Measurements from ENCODE around the gene FKTN. TPM values are rescaled to one million over a fixed set of nuclear protein-coding genes. Genes with fewer than 3 reads are reported as not detected.
A peak's percentile ranks its signal among the peaks of the same experiment; 100 is the strongest.

Gene FKTN
- total RNA-seq, 1 experiment from 2014 or later = 10.8 TPM

- Mint-ChIP-seq H3K4me1 (no peaks in the 10 kb centered on the region), H3K27ac (no peak overlapping the region), H3K9me3 (no peaks in the 10 kb centered on the region), H3K27me3 (ENCODE audit: low read depth) (no peaks in the 10 kb centered on the region), H3K36me3 (peaks cover 8% of the 10 kb centered on the region), H3K4me3 (no peak overlapping the region)
- ChIA-PET POLR2A (no interaction called here), CTCF (no interaction called here)
- no peak for DNase-seq (ENCODE audit: low spot score)
- TF ChIP-seq PREB (CRISPR knock-in tag; IDR thresholded peaks at IDR 0.05; ENCODE audit: borderline replicate concordance) (no peak), GABPB1 (CRISPR knock-in tag; IDR thresholded peaks at IDR 0.05) (no peak), ZNF423 (CRISPR knock-in tag; IDR thresholded peaks at IDR 0.05) (no peak), OVOL2 (CRISPR knock-in tag; IDR thresholded peaks at IDR 0.05; ENCODE audit: borderline replicate concordance) (no peak), GTF2I (CRISPR knock-in tag; conservative IDR thresholded peaks at IDR 0.05) (no peak), GRHL2 (CRISPR knock-in tag; IDR thresholded peaks at IDR 0.05; ENCODE audit: insufficient replicate concordance, severe bottlenecking) (no peak), ATF3 (CRISPR knock-in tag; conservative IDR thresholded peaks at IDR 0.05) (no peak), CREB1 (CRISPR knock-in tag; IDR thresholded peaks at IDR 0.05) (no peak), PRRX2 (CRISPR knock-in tag; IDR thresholded peaks at IDR 0.05) (no peak), E2F1 (CRISPR knock-in tag; IDR thresholded peaks at IDR 0.05) (no peak)
- ATAC-seq = no peak
These were observed 16.1 kb upstream of the FKTN start for GRCh38 chr9:105541838-105542237.

GRCh38 chr9:105554042-105554441 is 3.9 kb upstream of the FKTN start:
- no peaks in the 10 kb centered on the region for H3K36me3 Mint-ChIP-seq
- ATAC-seq = peak; percentile 15
- ChIA-PET CTCF (no interaction called here), POLR2A (interaction anchor here (0.6 kb wide), 1 partner anchor 10 kb away, joined by 3 read pairs; no protein-coding TSS in a partner anchor)
- no peak overlapping the region for H3K27ac Mint-ChIP-seq
- peaks cover 15% of the 10 kb centered on the region for H3K27me3 Mint-ChIP-seq (ENCODE audit: low read depth)
- no peak for DNase-seq (ENCODE audit: low spot score)
- H3K9me3 Mint-ChIP-seq = no peaks in the 10 kb centered on the region; the same call in 1 of the 2 replicates
- no peak overlapping the region for H3K4me3 Mint-ChIP-seq
- H3K4me1 Mint-ChIP-seq = peaks cover 8% of the 10 kb centered on the region
- TF ChIP-seq AR (CRISPR knock-in tag; IDR thresholded peaks at IDR 0.05) (no peak), NR3C1 (CRISPR knock-in tag; conservative IDR thresholded peaks at IDR 0.05; ENCODE audit: low read depth) (no peak), TP53 (CRISPR knock-in tag; IDR thresholded peaks at IDR 0.05) (no peak), E2F1 (CRISPR knock-in tag; IDR thresholded peaks at IDR 0.05) (no peak), USF2 (CRISPR knock-in tag; IDR thresholded peaks at IDR 0.05) (no peak), ZNF416 (CRISPR knock-in tag; IDR thresholded peaks at IDR 0.05) (no peak), TEAD1 (CRISPR knock-in tag; IDR thresholded peaks at IDR 0.05) (no peak), HMGA2 (CRISPR knock-in tag; IDR thresholded peaks at IDR 0.05) (no peak), AFF4 (CRISPR knock-in tag; IDR thresholded peaks at IDR 0.05; ENCODE audit: borderline replicate concordance) (no peak), MYBL2 (CRISPR knock-in tag; IDR thresholded peaks at IDR 0.05) (no peak), RELA (CRISPR knock-in tag; IDR thresholded peaks at IDR 0.05; ENCODE audit: borderline replicate concordance) (no peak), ZNF671 (CRISPR knock-in tag; IDR thresholded peaks at IDR 0.05) (no peak), JAZF1 (CRISPR knock-in tag; IDR thresholded peaks at IDR 0.05) (no peak), PREB (CRISPR knock-in tag; IDR thresholded peaks at IDR 0.05; ENCODE audit: borderline replicate concordance) (no peak), ZNF121 (CRISPR knock-in tag; IDR thresholded peaks at IDR 0.05) (no peak)

Measured in WTC11 (cell line).